Mammary epithelial cell (primary cell): ENCODE data around the gene SERPINB6.

Experiments
- EZH2 ChIP-seq: IDR thresholded peaks from 2 replicates; pipeline ENCODE4 v1.6.1; 2012; ENCODE audit warnings: low read length, inconsistent platforms, borderline replicate concordance
- TF ChIP-seq, protein P1 (sequence below), 2 donors: IDR thresholded peaks in 1 of 2; conservative IDR thresholded peaks in 1 of 2; 2 replicates each; pipeline ENCODE4 v1.5.1; 2011 to 2012; ENCODE audit warnings: inconsistent platforms in 2 of 2, low read length in 2 of 2, mild to moderate bottlenecking in 2 of 2, control low read depth in 1 of 2, low read depth in 1 of 2; ENCODE audit not compliant: insufficient read depth in 1 of 2; ENCODE audit errors: extremely low read depth in 1 of 2

DNA sequence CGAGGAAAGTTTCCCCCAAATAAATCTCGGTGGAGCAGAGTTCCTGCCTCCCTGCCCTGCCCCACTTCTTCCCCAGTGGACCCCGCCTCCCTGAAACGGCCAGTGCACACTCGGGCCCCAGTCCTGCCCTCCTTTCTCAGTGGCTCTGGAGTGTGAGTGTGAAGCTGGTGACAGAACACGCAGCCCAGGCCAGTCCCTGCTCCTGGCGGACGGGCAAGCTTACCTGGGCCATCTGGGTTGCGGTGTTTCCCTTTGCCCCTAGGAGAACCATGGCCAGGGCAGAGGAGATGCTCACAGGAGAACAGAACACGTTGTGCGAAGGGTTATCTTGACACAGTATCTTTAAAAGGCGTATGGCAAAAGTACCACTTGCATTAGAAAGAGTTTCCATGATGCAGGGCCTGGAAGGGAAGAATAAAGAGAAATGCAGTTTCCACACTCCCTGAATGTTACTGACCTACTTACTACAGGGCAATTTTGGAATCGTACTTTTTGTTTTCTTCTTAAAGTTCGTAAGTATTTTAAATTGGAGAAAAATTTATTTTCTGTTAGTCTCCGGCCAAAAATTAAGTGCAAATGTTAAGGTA lies 71.1 kb downstream of the SERPINB6 start:
- TF ChIP-seq, protein P1, sequence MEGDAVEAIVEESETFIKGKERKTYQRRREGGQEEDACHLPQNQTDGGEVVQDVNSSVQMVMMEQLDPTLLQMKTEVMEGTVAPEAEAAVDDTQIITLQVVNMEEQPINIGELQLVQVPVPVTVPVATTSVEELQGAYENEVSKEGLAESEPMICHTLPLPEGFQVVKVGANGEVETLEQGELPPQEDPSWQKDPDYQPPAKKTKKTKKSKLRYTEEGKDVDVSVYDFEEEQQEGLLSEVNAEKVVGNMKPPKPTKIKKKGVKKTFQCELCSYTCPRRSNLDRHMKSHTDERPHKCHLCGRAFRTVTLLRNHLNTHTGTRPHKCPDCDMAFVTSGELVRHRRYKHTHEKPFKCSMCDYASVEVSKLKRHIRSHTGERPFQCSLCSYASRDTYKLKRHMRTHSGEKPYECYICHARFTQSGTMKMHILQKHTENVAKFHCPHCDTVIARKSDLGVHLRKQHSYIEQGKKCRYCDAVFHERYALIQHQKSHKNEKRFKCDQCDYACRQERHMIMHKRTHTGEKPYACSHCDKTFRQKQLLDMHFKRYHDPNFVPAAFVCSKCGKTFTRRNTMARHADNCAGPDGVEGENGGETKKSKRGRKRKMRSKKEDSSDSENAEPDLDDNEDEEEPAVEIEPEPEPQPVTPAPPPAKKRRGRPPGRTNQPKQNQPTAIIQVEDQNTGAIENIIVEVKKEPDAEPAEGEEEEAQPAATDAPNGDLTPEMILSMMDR (conservative IDR thresholded peaks at IDR 0.05 in 1 of 2, IDR thresholded peaks at IDR 0.05 in 1 of 2; ENCODE audit: extremely low read depth in 1 of 2, insufficient read depth in 1 of 2, low read depth in 1 of 2, low read length in 2 of 2), result no peak
- TF ChIP-seq EZH2, result no peak
